ENCODE data around the gene TPPP3.

Gene TPPP3
- total RNA-seq, result 0 to 0.98 (median 0.16) reads per million in 18 experiments

- DNase-seq, result peak; percentile 47 to 54
These were observed at the start of gene TPPP3 for GRCh38 chr16:67393111-67393787. TSS of gene TPPP3 (minus strand) at chr16:67393498. CDS start at chr16:67391111, 2,387 bp downstream.

- no peak for DNase-seq
These were observed 49.4 kb upstream of the TPPP3 start for GRCh38 chr16:67442581-67443255.

- DNase-seq, result no peak
These were observed 48.6 kb upstream of the TPPP3 start for GRCh38 chr16:67441907-67442306.

- DNase-seq, result no peak
These were observed 48.0 kb upstream of the TPPP3 start for GRCh38 chr16:67441271-67441753.

- DNase-seq, result no peak
These were observed 45.6 kb upstream of the TPPP3 start for GRCh38 chr16:67438824-67439393.

- DNase-seq, result no peak
These were observed 44.9 kb upstream of the TPPP3 start for GRCh38 chr16:67438098-67438791.

GRCh38 chr16:67437513-67437912 is 44.2 kb upstream of the TPPP3 start:
- no peak for DNase-seq

- no peak for DNase-seq
These were observed 43.4 kb upstream of the TPPP3 start for GRCh38 chr16:67436640-67437193.

GRCh38 chr16:67435758-67436164 is 42.5 kb upstream of the TPPP3 start:
- no peak for DNase-seq

- DNase-seq, result no peak
These were observed 39.9 kb upstream of the TPPP3 start for GRCh38 chr16:67433131-67433719.

GRCh38 chr16:67432506-67432890 is 39.2 kb upstream of the TPPP3 start:
- no peak for DNase-seq

- DNase-seq, result peak; percentile 23 to 24
These were observed 38.6 kb upstream of the TPPP3 start for GRCh38 chr16:67431775-67432505.

- DNase-seq, result peak; percentile 39 to 66
These were observed 37.9 kb upstream of the TPPP3 start, which contains the start of gene HSD11B2 for GRCh38 chr16:67430977-67431774. TSS of gene HSD11B2 (plus strand) at chr16:67431121. CDS start at chr16:67431249, 128 bp downstream.

- DNase-seq, result peak in 1 of 2 donors; percentile 54
These were observed 37.2 kb upstream of the TPPP3 start for GRCh38 chr16:67430504-67430976.

- DNase-seq, result no peak
These were observed 36.7 kb upstream of the TPPP3 start for GRCh38 chr16:67429799-67430503.

- no peak for DNase-seq
These were observed 35.9 kb upstream of the TPPP3 start for GRCh38 chr16:67429053-67429798.

GRCh38 chr16:67428146-67428731 is 34.9 kb upstream of the TPPP3 start:
- peak; percentile 55 to 58 for DNase-seq

- no peak for DNase-seq
These were observed 33.7 kb upstream of the TPPP3 start for GRCh38 chr16:67426950-67427349.

GRCh38 chr16:67426022-67426421 is 32.7 kb upstream of the TPPP3 start:
- DNase-seq, result no peak
